MM.1S (cell line): Measurements from ENCODE around the gene DGKI.

Experiments used
- CTCF ChIP-seq: fragments of 300-600 bp; sonication (generic); IDR thresholded peaks from 2 replicates; pipeline ENCODE4 v1.5.1; 2016; ENCODE audit warnings: antibody characterized with exemption, low read length, mixed read lengths
- EZH2 ChIP-seq: fragments of 300-600 bp; sonication (generic); optimal IDR thresholded peaks from 2 replicates; pipeline ENCODE3; 2017; ENCODE audit warnings: low read depth, mild to moderate bottlenecking, antibody characterized with exemption, low read length, mixed read lengths

GRCh38 chr7:137890449-137890921 lies 43.7 kb upstream of the DGKI start:
- TF ChIP-seq EZH2 (no peak), CTCF (no peak)
